H9 (cell line): ENCODE measurements around the gene DNAJC18. TPM values are rescaled to one million over a fixed set of nuclear protein-coding genes. Genes with fewer than 3 reads are reported as not detected.

Experiments
- DNase-seq: peaks from one replicate; pipeline ENCODE4 v3.0.0-alpha.2; 2017
- H2AFZ ChIP-seq: one replicate; pipeline ENCODE4 v1.6.1; 2013; ENCODE audit warnings: mild to moderate bottlenecking, low read length, control low read depth, moderate library complexity
- H2AK5ac ChIP-seq: 2 replicates; pipeline ENCODE4 v1.6.1; 2013; ENCODE audit warnings: low read length, control low read depth, mixed read lengths; ENCODE audit not compliant: insufficient read length
- H2BK120ac ChIP-seq: one replicate; pipeline ENCODE4 v1.6.1; 2013; ENCODE audit warnings: low read depth, mild to moderate bottlenecking, low read length, control low read depth, inconsistent platforms; ENCODE audit not compliant: poor library complexity, severe bottlenecking
- H2BK12ac ChIP-seq: 2 replicates; pipeline ENCODE4 v1.6.1; 2013; ENCODE audit warnings: low read length, control low read depth, mixed read lengths, low read depth; ENCODE audit not compliant: insufficient read length
- H2BK15ac ChIP-seq: 2 replicates; pipeline ENCODE4 v1.6.1; 2013; ENCODE audit warnings: low read depth, low read length, control low read depth
- H2BK20ac ChIP-seq: one replicate; pipeline ENCODE4 v1.6.1; 2013; ENCODE audit warnings: low read depth, mild to moderate bottlenecking, low read length, control low read depth, inconsistent platforms; ENCODE audit not compliant: poor library complexity, severe bottlenecking
- H2BK5ac ChIP-seq: 2 replicates; pipeline ENCODE4 v1.6.1; 2013; ENCODE audit warnings: low read length, control low read depth, mixed read lengths; ENCODE audit not compliant: insufficient read length
- H3K14ac ChIP-seq: 2 replicates; pipeline ENCODE4 v1.6.1; 2013; ENCODE audit warnings: low read length, control low read depth; ENCODE audit not compliant: insufficient read depth
- H3K18ac ChIP-seq: 2 replicates; pipeline ENCODE4 v1.6.1; 2013; ENCODE audit warnings: low read depth, mild to moderate bottlenecking, mixed read lengths, low read length, control low read depth; ENCODE audit not compliant: insufficient read length
- H3K23ac ChIP-seq: 2 replicates; pipeline ENCODE4 v1.6.1; 2013; ENCODE audit warnings: low read length, control low read depth, mixed read lengths, low read depth; ENCODE audit not compliant: insufficient read length
- H3K23me2 ChIP-seq: 2 replicates; pipeline ENCODE4 v1.6.1; 2013; ENCODE audit warnings: low read depth, mild to moderate bottlenecking, mixed read lengths, low read length, control low read depth; ENCODE audit not compliant: insufficient read length, poor library complexity, severe bottlenecking
- H3K27ac ChIP-seq: 2 replicates; pipeline ENCODE4 v1.5.1; 2013; ENCODE audit warnings: low read length, control low read depth, mixed read lengths, low read depth; ENCODE audit not compliant: insufficient read length
- H3K27me3 ChIP-seq: 2 replicates; pipeline ENCODE4 v1.6.1; 2013; ENCODE audit warnings: low read length, control low read depth, inconsistent platforms; ENCODE audit not compliant: insufficient read depth
- H3K4ac ChIP-seq: 2 replicates; pipeline ENCODE4 v1.6.1; 2013; ENCODE audit warnings: low read depth, mild to moderate bottlenecking, control low read depth, inconsistent platforms, low read length, moderate library complexity
- H3K4me1 ChIP-seq: 2 replicates; pipeline ENCODE4 v1.6.1; 2013; ENCODE audit warnings: low read length, control low read depth, inconsistent platforms; ENCODE audit not compliant: insufficient read depth
- H3K4me2 ChIP-seq: 2 replicates; pipeline ENCODE4 v1.6.1; 2013; ENCODE audit warnings: low read length, control low read depth, mixed read lengths; ENCODE audit not compliant: insufficient read length, insufficient read depth
- H3K56ac ChIP-seq: 2 replicates; pipeline ENCODE4 v1.6.1; 2013; ENCODE audit warnings: low read depth, mild to moderate bottlenecking, mixed read lengths, low read length, control low read depth; ENCODE audit not compliant: insufficient read length
- H3K79me1 ChIP-seq: 2 replicates; pipeline ENCODE4 v1.6.1; 2013; ENCODE audit warnings: low read depth, mild to moderate bottlenecking, moderate library complexity, low read length, control low read depth, inconsistent platforms; ENCODE audit not compliant: insufficient read depth, poor library complexity, severe bottlenecking
- H3K79me2 ChIP-seq: 2 replicates; pipeline ENCODE4 v1.6.1; 2013; ENCODE audit warnings: low read length, control low read depth, inconsistent platforms; ENCODE audit not compliant: insufficient read depth
- H3K9ac ChIP-seq: 2 replicates; pipeline ENCODE4 v1.6.1; 2013; ENCODE audit warnings: low read length, control low read depth, mixed read lengths; ENCODE audit not compliant: insufficient read length; ENCODE audit errors: extremely low read depth
- H3K9me3 ChIP-seq: one replicate; pipeline ENCODE4 v1.6.1; 2013; ENCODE audit warnings: low read depth, low read length, inconsistent platforms; ENCODE audit not compliant: control insufficient read depth
- H3T11ph ChIP-seq: one replicate; pipeline ENCODE4 v1.6.1; 2013; ENCODE audit warnings: mild to moderate bottlenecking, low read length, control low read depth, inconsistent platforms
- H4K20me1 ChIP-seq: one replicate; pipeline ENCODE4 v1.6.1; 2013; ENCODE audit not compliant: control insufficient read depth, insufficient read length, insufficient read depth
- H4K5ac ChIP-seq: 2 replicates; pipeline ENCODE4 v1.6.1; 2013; ENCODE audit warnings: low read depth, mild to moderate bottlenecking, mixed read lengths, low read length, control low read depth; ENCODE audit not compliant: insufficient read length
- H4K8ac ChIP-seq: replicated peaks from 2 replicates; pipeline ENCODE4 v1.6.1; 2013; ENCODE audit warnings: low read length, control low read depth, mixed read lengths, low read depth; ENCODE audit not compliant: insufficient read length
- H4K91ac ChIP-seq: 2 replicates; pipeline ENCODE4 v1.6.1; 2013; ENCODE audit warnings: low read depth, mild to moderate bottlenecking, moderate library complexity, mixed read lengths, low read length, control low read depth; ENCODE audit not compliant: insufficient read length
- H3K27ac Mint-ChIP-seq, 3 experiments: 2 replicates in 2 of 3; 3 replicates in 1 of 3; pipeline ENCODE4 v1.8.0; 2020 to 2021; ENCODE audit warnings: mixed read lengths in 3 of 3, mild to moderate bottlenecking in 1 of 3, moderate library complexity in 1 of 3
- H3K27me3 Mint-ChIP-seq: 2 replicates; pipeline ENCODE4 v1.8.0; 2021; ENCODE audit warnings: low read depth, mild to moderate bottlenecking, moderate library complexity, mixed read lengths
- H3K36me3 Mint-ChIP-seq, 3 experiments: 2 replicates in 2 of 3; 3 replicates in 1 of 3; pipeline ENCODE4 v1.8.0; 2020 to 2021; ENCODE audit warnings: low read depth in 3 of 3, mixed read lengths in 3 of 3; ENCODE audit not compliant: insufficient read depth in 1 of 3
- H3K4me1 Mint-ChIP-seq, 2 experiments: 2 replicates each; pipeline ENCODE4 v1.8.0; 2020; ENCODE audit warnings: mixed read lengths in 2 of 2
- H3K4me3 Mint-ChIP-seq, 2 experiments: 2 replicates in 1 of 2; 3 replicates in 1 of 2; pipeline ENCODE4 v1.8.0; 2020 to 2021; ENCODE audit warnings: mild to moderate bottlenecking in 2 of 2, mixed read lengths in 2 of 2, moderate library complexity in 1 of 2
- H3K9me3 Mint-ChIP-seq, 2 experiments: 2 replicates in 1 of 2; 3 replicates in 1 of 2; pipeline ENCODE4 v1.8.0; 2020; ENCODE audit warnings: mild to moderate bottlenecking in 2 of 2, mixed read lengths in 2 of 2, moderate library complexity in 1 of 2
- WGBS: extraction: QIAGEN DNeasy Blood & Tissue Kit; methylation state at CpG from one replicate; pipeline ENCODE4 v1.1.7; 2013; ENCODE audit warnings: missing lambda C conversion rate, low lambda C conversion rate, mixed read lengths; ENCODE audit not compliant: insufficient read length; ENCODE audit errors: extremely low coverage; 5-methylcytosine and 5-hydroxymethylcytosine counted together
- total RNA-seq: library from RNA; stranded (reverse); gene quantifications from 2 replicates; pipeline ENCODE4 v1.2.1, GENCODE V29; 2021
- TF ChIP-seq, protein P1 (sequence below): fragments of 200-600 bp; sonication (generic); conservative IDR thresholded peaks from 3 replicates; pipeline ENCODE4 v1.8.0; 2021; ENCODE audit warnings: antibody characterized with exemption, mild to moderate bottlenecking

The DNAJC18 gene
- total RNA-seq, 1 experiment from 2014 or later = 26.5 TPM

DNA sequence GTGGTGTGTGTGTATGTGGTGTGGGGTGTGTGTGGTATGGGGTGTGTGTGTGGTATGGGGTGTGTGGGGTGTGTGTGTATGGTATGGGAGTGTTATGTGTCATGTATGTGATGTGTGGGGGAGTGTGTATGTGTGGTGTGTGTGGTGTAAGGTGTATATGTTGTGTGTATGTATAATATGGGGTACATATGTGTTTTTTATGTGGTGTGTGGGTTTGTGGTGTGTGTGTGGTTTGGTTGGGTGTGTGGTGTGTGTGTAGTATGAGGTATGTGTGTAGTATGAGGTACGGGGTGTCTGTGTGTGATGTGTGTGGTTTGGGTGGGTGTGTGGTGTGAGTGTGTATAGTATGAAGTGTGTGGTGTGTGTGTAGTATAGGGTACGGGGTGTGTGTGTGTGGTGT lies 11.9 kb upstream of the DNAJC18 start:
- Histone ChIP-seq H3T11ph (no peak overlapping the region), H2BK5ac (no peak overlapping the region), H2BK120ac (no peak overlapping the region), H2BK15ac (no peak overlapping the region), H3K27ac (no peak overlapping the region), H3K4me1 (no peaks in the 10 kb centered on the region), H4K91ac (no peak overlapping the region), H2AFZ (no peak overlapping the region), H3K27me3 (no peaks in the 10 kb centered on the region), H3K23ac (no peak overlapping the region), H2BK20ac (no peak overlapping the region), H2BK12ac (no peak overlapping the region), H3K14ac (no peak overlapping the region), H4K5ac (no peak overlapping the region), H4K20me1 (no peaks in the 10 kb centered on the region), H4K8ac (no peak overlapping the region), H3K56ac (no peak overlapping the region), H3K4ac (no peak overlapping the region), H3K18ac (no peak overlapping the region), H3K4me2 (no peak overlapping the region), H2AK5ac (no peak overlapping the region), H3K23me2 (no peaks in the 10 kb centered on the region), H3K79me2 (no peaks in the 10 kb centered on the region), H3K9me3 (no peaks in the 10 kb centered on the region), H3K9ac (no peak overlapping the region), H3K79me1 (no peaks in the 10 kb centered on the region)
- H3K4me1 Mint-ChIP-seq = no peaks in the 10 kb centered on the region
- WGBS = 100% methylated on average over 2 of the region's 2 CpGs
- H3K27ac Mint-ChIP-seq = no peak overlapping the region
- no peaks in the 10 kb centered on the region for H3K9me3 Mint-ChIP-seq
- H3K27me3 Mint-ChIP-seq = no peaks in the 10 kb centered on the region; the same call in 1 of the 2 replicates
- H3K4me3 Mint-ChIP-seq = no peak overlapping the region
- H3K36me3 Mint-ChIP-seq = no peaks in the 10 kb centered on the region
- DNase-seq = no peak
- TF ChIP-seq, protein P1, sequence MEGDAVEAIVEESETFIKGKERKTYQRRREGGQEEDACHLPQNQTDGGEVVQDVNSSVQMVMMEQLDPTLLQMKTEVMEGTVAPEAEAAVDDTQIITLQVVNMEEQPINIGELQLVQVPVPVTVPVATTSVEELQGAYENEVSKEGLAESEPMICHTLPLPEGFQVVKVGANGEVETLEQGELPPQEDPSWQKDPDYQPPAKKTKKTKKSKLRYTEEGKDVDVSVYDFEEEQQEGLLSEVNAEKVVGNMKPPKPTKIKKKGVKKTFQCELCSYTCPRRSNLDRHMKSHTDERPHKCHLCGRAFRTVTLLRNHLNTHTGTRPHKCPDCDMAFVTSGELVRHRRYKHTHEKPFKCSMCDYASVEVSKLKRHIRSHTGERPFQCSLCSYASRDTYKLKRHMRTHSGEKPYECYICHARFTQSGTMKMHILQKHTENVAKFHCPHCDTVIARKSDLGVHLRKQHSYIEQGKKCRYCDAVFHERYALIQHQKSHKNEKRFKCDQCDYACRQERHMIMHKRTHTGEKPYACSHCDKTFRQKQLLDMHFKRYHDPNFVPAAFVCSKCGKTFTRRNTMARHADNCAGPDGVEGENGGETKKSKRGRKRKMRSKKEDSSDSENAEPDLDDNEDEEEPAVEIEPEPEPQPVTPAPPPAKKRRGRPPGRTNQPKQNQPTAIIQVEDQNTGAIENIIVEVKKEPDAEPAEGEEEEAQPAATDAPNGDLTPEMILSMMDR = no peak
